ENCODE results near the gene CACNA1S.

The CACNA1S gene

DNA sequence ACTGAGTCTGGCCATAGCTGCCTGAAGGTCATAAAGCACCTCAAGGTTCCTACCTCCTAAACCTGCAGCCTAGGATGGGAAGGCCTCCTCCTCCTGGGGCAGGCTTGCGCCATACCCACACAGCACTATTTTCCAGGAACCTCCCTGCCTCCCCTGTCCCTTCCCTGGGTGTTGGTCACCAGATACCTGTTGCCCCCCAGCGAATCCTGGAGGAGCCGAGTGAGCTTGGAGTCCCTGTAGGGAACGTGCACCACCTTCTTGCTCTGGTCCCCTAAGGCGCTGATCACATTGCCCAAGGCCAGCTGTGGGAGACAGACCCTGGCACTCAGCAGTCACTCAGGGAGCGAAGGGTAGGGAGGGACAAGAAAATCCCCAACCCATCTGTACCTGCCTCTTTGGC lies 108.1 kb downstream of the CACNA1S start:
- no peaks in the 10 kb centered on the region for H3K27me3 ChIP-seq (ENCODE audit: low read depth)
- DNase-seq (ENCODE audit: low spot score in 2 of 2): no peak
- no peaks in the 10 kb centered on the region for H3K9me3 ChIP-seq
- no peaks in the 10 kb centered on the region for H3K36me3 ChIP-seq (replicated peaks)
- in situ Hi-C loops (cut with MboI; ENCODE audit: low sequenced_read_pairs): no loop called here
- no peak overlapping the region for H3K4me3 ChIP-seq
- no peaks in the 10 kb centered on the region for H3K4me1 ChIP-seq

- Histone ChIP-seq H3K9me3 (no peaks in the 10 kb centered on the region), H3K36me3 (replicated peaks) (no peaks in the 10 kb centered on the region), H3K4me1 (no peaks in the 10 kb centered on the region), H3K4me3 (no peak overlapping the region), H3K27me3 (ENCODE audit: low read depth) (no peaks in the 10 kb centered on the region)
- in situ Hi-C loops (cut with MboI; ENCODE audit: low sequenced_read_pairs): no loop called here
- no peak for DNase-seq (ENCODE audit: low spot score in 2 of 2)
Observed at GRCh38 chr1:201002510-201002909, 109.7 kb downstream of the CACNA1S start.

- in situ Hi-C loops (cut with MboI; ENCODE audit: low sequenced_read_pairs): no loop called here
- Histone ChIP-seq H3K27me3 (ENCODE audit: low read depth) (no peaks in the 10 kb centered on the region), H3K4me1 (no peaks in the 10 kb centered on the region), H3K4me3 (no peak overlapping the region), H3K36me3 (replicated peaks) (no peaks in the 10 kb centered on the region), H3K9me3 (no peaks in the 10 kb centered on the region)
- DNase-seq (ENCODE audit: low spot score in 2 of 2): no peak
Observed at GRCh38 chr1:201001962-201002361, 110.3 kb downstream of the CACNA1S start.

DNA sequence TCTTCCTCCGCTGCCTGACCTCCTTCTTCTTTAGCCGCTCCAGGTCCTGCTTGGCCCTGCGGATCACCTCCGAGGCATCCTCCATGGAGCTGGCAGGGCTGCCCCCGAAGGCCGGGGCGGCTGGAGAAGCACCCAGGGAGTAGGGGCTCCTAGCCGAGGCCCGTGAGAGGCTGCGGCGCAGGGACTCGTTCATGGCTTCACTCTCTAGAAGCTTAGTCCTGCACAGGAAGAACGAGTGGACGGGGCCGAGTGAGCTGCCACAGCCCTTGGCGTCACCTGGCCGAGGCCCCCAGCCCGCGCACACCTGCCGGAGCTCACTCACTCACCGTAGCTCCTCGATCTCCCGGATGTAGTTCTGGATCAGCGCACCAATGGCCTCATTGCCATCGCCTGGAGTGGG lies 111.8 kb downstream of the CACNA1S start:
- H3K9me3 ChIP-seq: no peaks in the 10 kb centered on the region
- in situ Hi-C loops (cut with MboI; ENCODE audit: low sequenced_read_pairs): no loop called here
- no peaks in the 10 kb centered on the region for H3K36me3 ChIP-seq (replicated peaks)
- no peak overlapping the region for H3K4me3 ChIP-seq
- DNase-seq (ENCODE audit: low spot score in 2 of 2): no peak
- no peaks in the 10 kb centered on the region for H3K27me3 ChIP-seq (ENCODE audit: low read depth)
- H3K4me1 ChIP-seq: no peaks in the 10 kb centered on the region

GRCh38 chr1:200999667-201000066 lies 112.6 kb downstream of the CACNA1S start:
- Histone ChIP-seq H3K4me3 (no peak overlapping the region), H3K27me3 (ENCODE audit: low read depth) (no peaks in the 10 kb centered on the region), H3K9me3 (no peaks in the 10 kb centered on the region), H3K36me3 (replicated peaks) (no peaks in the 10 kb centered on the region), H3K4me1 (no peaks in the 10 kb centered on the region)
- in situ Hi-C loops (cut with MboI; ENCODE audit: low sequenced_read_pairs): no loop called here
- no peak for DNase-seq (ENCODE audit: low spot score in 2 of 2)

DNA sequence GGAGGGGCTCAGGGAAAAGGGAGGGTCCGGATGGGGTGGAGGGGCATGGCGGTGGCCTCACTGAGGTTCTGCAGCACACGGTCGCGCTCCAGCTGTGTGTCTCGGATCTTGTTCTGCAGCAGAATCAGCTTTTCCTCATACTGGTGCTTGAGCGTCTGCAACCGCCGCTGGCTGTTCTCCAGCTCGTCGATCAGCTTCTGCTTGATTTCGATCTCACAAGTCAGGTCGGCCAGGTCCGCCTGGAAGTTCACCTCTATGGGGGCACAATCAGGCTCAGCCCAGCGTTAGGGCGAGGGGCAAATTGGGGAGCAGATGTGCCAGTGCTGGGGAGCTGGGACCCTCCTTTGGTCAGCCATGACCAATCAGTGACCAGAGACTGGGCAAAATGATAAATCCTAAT lies 113.9 kb downstream of the CACNA1S start:
- Histone ChIP-seq H3K9me3 (no peaks in the 10 kb centered on the region), H3K36me3 (replicated peaks) (no peaks in the 10 kb centered on the region), H3K27me3 (ENCODE audit: low read depth) (no peaks in the 10 kb centered on the region), H3K4me1 (no peaks in the 10 kb centered on the region), H3K4me3 (no peak overlapping the region)
- no peak for DNase-seq (ENCODE audit: low spot score in 2 of 2)
- in situ Hi-C loops (cut with MboI; ENCODE audit: low sequenced_read_pairs): no loop called here

- Histone ChIP-seq H3K36me3 (replicated peaks) (no peaks in the 10 kb centered on the region), H3K4me1 (no peaks in the 10 kb centered on the region), H3K4me3 (no peak overlapping the region), H3K27me3 (ENCODE audit: low read depth) (no peaks in the 10 kb centered on the region), H3K9me3 (no peaks in the 10 kb centered on the region)
- peak in 1 of 2 experiments; percentile 42 for DNase-seq (ENCODE audit: low spot score in 2 of 2)
- in situ Hi-C loops (cut with MboI; ENCODE audit: low sequenced_read_pairs): no loop called here
Observed at GRCh38 chr1:200992382-200993048, 119.7 kb downstream of the CACNA1S start.

- Histone ChIP-seq H3K4me3 (no peak overlapping the region), H3K9me3 (no peaks in the 10 kb centered on the region), H3K27me3 (ENCODE audit: low read depth) (no peaks in the 10 kb centered on the region), H3K36me3 (replicated peaks) (no peaks in the 10 kb centered on the region), H3K4me1 (no peaks in the 10 kb centered on the region)
- in situ Hi-C loops (cut with MboI; ENCODE audit: low sequenced_read_pairs): no loop called here
- no peak for DNase-seq (ENCODE audit: low spot score in 2 of 2)
Observed at GRCh38 chr1:200991097-200991614, 121.1 kb downstream of the CACNA1S start.

- Histone ChIP-seq H3K4me1 (no peaks in the 10 kb centered on the region), H3K36me3 (replicated peaks) (no peaks in the 10 kb centered on the region), H3K27me3 (ENCODE audit: low read depth) (no peaks in the 10 kb centered on the region), H3K9me3 (no peaks in the 10 kb centered on the region), H3K4me3 (no peak overlapping the region)
- in situ Hi-C loops (cut with MboI; ENCODE audit: low sequenced_read_pairs): no loop called here
- DNase-seq (ENCODE audit: low spot score in 2 of 2): no peak
Observed at GRCh38 chr1:200990114-200990513, 122.1 kb downstream of the CACNA1S start.

Data from HAP-1 (cell line).